ENCODE data around the gene LRRC55.

DNA sequence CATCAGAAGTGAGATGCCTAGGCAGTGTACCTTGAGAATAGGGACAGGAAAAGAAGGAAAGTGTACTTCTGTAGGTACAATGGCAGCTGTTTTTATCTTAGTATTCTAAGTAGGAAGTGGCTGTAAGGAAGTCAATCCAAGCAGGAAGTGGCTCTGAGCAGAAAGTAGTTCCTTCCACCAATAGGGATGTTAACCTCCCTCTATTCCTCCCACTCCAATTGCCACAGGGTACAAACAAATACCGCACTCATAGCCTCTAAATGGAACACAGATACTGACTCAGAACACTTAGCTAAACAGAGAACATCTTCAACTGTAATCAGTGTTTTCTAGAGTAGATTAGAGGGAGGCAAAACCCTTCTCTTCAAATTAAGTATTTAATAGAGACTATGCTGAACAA, 10.6 kb downstream of the LRRC55 start:
- TF ChIP-seq, protein P1, sequence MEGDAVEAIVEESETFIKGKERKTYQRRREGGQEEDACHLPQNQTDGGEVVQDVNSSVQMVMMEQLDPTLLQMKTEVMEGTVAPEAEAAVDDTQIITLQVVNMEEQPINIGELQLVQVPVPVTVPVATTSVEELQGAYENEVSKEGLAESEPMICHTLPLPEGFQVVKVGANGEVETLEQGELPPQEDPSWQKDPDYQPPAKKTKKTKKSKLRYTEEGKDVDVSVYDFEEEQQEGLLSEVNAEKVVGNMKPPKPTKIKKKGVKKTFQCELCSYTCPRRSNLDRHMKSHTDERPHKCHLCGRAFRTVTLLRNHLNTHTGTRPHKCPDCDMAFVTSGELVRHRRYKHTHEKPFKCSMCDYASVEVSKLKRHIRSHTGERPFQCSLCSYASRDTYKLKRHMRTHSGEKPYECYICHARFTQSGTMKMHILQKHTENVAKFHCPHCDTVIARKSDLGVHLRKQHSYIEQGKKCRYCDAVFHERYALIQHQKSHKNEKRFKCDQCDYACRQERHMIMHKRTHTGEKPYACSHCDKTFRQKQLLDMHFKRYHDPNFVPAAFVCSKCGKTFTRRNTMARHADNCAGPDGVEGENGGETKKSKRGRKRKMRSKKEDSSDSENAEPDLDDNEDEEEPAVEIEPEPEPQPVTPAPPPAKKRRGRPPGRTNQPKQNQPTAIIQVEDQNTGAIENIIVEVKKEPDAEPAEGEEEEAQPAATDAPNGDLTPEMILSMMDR (IDR thresholded peaks at IDR 0.05): no peak
- TF ChIP-seq POLR2A (IDR thresholded peaks at IDR 0.05) (no peak), POLR2AphosphoS5 (IDR thresholded peaks at IDR 0.05) (no peak)
